ENCODE results near the gene RWDD3.

The RWDD3 gene

DNA sequence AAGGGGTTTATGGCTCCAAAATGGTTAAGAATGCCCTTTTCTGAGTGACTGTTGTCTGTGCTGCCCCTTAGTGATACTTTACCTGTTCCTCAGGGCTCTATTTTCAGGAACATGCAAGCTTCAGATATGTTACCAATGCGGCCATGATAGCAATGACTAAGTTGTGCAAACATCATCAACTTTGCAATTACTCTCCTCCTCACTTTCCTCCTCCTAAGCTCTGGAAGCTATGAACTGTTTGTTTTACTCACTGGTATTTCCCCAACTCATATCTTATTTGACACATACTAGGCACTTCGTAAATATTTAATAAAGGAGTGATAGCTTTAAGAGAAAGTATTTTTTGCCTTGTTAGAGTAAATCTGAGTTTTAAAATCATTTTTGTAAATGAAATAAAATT lies 53.8 kb downstream of the RWDD3 start:
- H3K4me1 ChIP-seq, result no peaks in the 10 kb centered on the region
- no peaks in the 10 kb centered on the region for H3K27me3 ChIP-seq
- TF ChIP-seq, protein P1, sequence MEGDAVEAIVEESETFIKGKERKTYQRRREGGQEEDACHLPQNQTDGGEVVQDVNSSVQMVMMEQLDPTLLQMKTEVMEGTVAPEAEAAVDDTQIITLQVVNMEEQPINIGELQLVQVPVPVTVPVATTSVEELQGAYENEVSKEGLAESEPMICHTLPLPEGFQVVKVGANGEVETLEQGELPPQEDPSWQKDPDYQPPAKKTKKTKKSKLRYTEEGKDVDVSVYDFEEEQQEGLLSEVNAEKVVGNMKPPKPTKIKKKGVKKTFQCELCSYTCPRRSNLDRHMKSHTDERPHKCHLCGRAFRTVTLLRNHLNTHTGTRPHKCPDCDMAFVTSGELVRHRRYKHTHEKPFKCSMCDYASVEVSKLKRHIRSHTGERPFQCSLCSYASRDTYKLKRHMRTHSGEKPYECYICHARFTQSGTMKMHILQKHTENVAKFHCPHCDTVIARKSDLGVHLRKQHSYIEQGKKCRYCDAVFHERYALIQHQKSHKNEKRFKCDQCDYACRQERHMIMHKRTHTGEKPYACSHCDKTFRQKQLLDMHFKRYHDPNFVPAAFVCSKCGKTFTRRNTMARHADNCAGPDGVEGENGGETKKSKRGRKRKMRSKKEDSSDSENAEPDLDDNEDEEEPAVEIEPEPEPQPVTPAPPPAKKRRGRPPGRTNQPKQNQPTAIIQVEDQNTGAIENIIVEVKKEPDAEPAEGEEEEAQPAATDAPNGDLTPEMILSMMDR (IDR thresholded peaks at IDR 0.05; ENCODE audit: low read depth, low read length), result no peak
- no peaks in the 10 kb centered on the region for H3K36me3 ChIP-seq
- no peak overlapping the region for H3K4me3 ChIP-seq (ENCODE audit: low read depth, low read length)
- DNase-seq, result no peak
- no peaks in the 10 kb centered on the region for H3K9me3 ChIP-seq
